IPS-20b (cell line): ENCODE measurements around the gene DRD2.
A peak's percentile ranks its signal among the peaks of the same experiment; 100 is the strongest.

Source experiments
- H3K27ac ChIP-seq: one replicate; pipeline ENCODE4 v1.5.1; 2013; ENCODE audit warnings: low read length
- H3K27me3 ChIP-seq: 2 replicates; pipeline ENCODE4 v1.6.1; 2013; ENCODE audit warnings: mild to moderate bottlenecking, low read length, inconsistent platforms; ENCODE audit not compliant: insufficient read depth
- H3K36me3 ChIP-seq: 2 replicates; pipeline ENCODE4 v1.6.1; 2013; ENCODE audit warnings: low read depth, mild to moderate bottlenecking, inconsistent platforms, low read length, moderate library complexity; ENCODE audit not compliant: insufficient read depth
- H3K4me1 ChIP-seq: 2 replicates; pipeline ENCODE4 v1.6.1; 2013; ENCODE audit warnings: mild to moderate bottlenecking, control low read depth, inconsistent platforms, low read length, moderate library complexity; ENCODE audit not compliant: insufficient read depth
- H3K4me3 ChIP-seq: 2 replicates; pipeline ENCODE4 v1.5.1; 2013; ENCODE audit warnings: mild to moderate bottlenecking, low read length, inconsistent platforms
- H3K9ac ChIP-seq: 2 replicates; pipeline ENCODE4 v1.6.1; 2013; ENCODE audit warnings: low read depth, mild to moderate bottlenecking, inconsistent platforms, low read length, moderate library complexity
- H3K9me3 ChIP-seq: 2 replicates; pipeline ENCODE4 v1.6.1; 2013; ENCODE audit warnings: mild to moderate bottlenecking, low read depth, low read length, inconsistent platforms; ENCODE audit not compliant: insufficient read depth

Gene DRD2

GRCh38 chr11:113481672-113482071 is 6.5 kb upstream of the DRD2 start:
- Histone ChIP-seq H3K27me3 (peaks cover 13% of the 10 kb centered on the region), H3K4me3 (no peak overlapping the region), H3K36me3 (no peaks in the 10 kb centered on the region), H3K4me1 (no peaks in the 10 kb centered on the region), H3K9me3 (no peaks in the 10 kb centered on the region), H3K9ac (no peak overlapping the region), H3K27ac (no peak overlapping the region)

DNA sequence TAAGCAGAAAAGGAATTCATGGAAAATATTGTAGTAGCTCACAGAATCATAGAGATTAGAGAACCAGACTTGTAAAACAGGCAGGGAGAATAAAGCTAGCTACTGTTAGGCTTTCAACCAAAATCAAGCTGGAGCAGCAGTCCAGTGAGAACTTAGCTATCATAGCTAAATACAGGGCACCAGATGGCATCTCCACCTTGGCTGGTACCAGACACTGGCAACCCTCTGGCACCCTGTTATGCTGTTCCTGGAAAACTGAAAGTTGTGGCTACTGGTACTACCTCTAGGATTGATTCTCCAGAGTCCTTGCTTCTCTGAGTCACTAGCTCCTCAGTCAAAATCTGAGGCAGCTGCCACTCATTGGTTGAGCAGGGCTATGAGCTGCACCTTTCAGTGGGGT is 6.0 kb upstream of the DRD2 start:
- H3K9me3 ChIP-seq = no peaks in the 10 kb centered on the region
- H3K9ac ChIP-seq = no peak overlapping the region
- peaks cover 17% of the 10 kb centered on the region for H3K27me3 ChIP-seq
- H3K27ac ChIP-seq = no peak overlapping the region
- no peak overlapping the region for H3K4me3 ChIP-seq
- no peaks in the 10 kb centered on the region for H3K36me3 ChIP-seq
- no peaks in the 10 kb centered on the region for H3K4me1 ChIP-seq

DNA sequence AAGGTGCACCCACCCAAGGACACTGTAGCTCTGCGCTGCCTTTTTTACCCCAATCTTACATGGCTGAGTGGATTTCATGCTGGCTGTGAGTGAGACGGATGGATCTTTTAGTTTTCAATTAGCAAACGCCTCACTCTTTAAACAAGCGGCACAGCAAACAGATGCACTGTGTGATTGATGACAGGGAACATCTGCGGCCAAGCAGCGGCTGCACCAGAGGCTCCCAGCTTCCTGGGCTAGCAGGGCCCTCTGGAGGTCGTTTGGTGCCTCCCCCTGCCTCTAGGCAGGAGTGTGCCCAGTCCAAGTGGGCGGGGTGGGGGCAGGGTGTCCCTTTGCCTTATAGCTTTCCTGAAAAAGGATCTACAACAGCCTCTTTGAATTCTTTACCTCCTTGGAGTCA is 2.1 kb upstream of the DRD2 start:
- Histone ChIP-seq H3K9me3 (no peaks in the 10 kb centered on the region), H3K9ac (no peak overlapping the region), H3K4me3 (no peak overlapping the region), H3K27me3 (peaks cover 51% of the 10 kb centered on the region), H3K27ac (no peak overlapping the region), H3K4me1 (no peaks in the 10 kb centered on the region), H3K36me3 (no peaks in the 10 kb centered on the region)

GRCh38 chr11:113476553-113476952 is 1.4 kb upstream of the DRD2 start:
- Histone ChIP-seq H3K9me3 (no peaks in the 10 kb centered on the region), H3K27ac (no peak overlapping the region), H3K27me3 (peaks cover 58% of the 10 kb centered on the region), H3K36me3 (no peaks in the 10 kb centered on the region), H3K4me3 (no peak overlapping the region), H3K9ac (no peak overlapping the region), H3K4me1 (no peaks in the 10 kb centered on the region)

- H3K36me3 ChIP-seq = no peaks in the 10 kb centered on the region
- H3K27ac ChIP-seq = no peak overlapping the region
- H3K9ac ChIP-seq = no peak overlapping the region
- peak overlapping the region; percentile 64; the same call in 1 of the 2 replicates for H3K4me3 ChIP-seq
- H3K4me1 ChIP-seq = no peaks in the 10 kb centered on the region
- H3K9me3 ChIP-seq = no peaks in the 10 kb centered on the region
- peaks cover 58% of the 10 kb centered on the region for H3K27me3 ChIP-seq
Observed at GRCh38 chr11:113474362-113475159, 637 bp downstream of the DRD2 start.

GRCh38 chr11:113473983-113474361 is 1.2 kb downstream of the DRD2 start:
- peaks cover 58% of the 10 kb centered on the region for H3K27me3 ChIP-seq
- no peaks in the 10 kb centered on the region for H3K4me1 ChIP-seq
- H3K27ac ChIP-seq = no peak overlapping the region
- H3K4me3 ChIP-seq = no peak overlapping the region; the same call in 1 of the 2 replicates
- no peaks in the 10 kb centered on the region for H3K36me3 ChIP-seq
- no peaks in the 10 kb centered on the region for H3K9me3 ChIP-seq
- H3K9ac ChIP-seq = no peak overlapping the region

DNA sequence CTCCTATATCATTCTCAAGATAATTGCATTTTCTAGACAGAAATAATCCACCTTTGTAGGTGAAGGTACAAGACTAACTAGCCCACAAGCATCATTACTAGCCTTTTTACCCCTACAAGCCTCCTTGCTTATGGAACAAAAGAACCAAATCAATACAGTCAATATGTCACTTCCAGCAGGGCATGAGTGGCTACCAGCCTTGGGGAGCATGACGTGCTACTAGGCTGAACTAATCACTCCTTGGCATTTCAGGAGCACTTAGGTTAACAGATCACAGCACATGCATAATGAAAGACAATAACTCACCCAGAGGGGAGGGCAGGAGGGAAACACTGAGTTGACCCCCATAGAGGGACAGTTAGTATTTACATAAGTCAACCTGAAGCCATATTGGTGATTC is 2.7 kb downstream of the DRD2 start:
- Histone ChIP-seq H3K4me1 (no peaks in the 10 kb centered on the region), H3K27ac (no peak overlapping the region), H3K9me3 (no peaks in the 10 kb centered on the region), H3K9ac (no peak overlapping the region), H3K36me3 (no peaks in the 10 kb centered on the region), H3K4me3 (no peak overlapping the region), H3K27me3 (peaks cover 52% of the 10 kb centered on the region)

DNA sequence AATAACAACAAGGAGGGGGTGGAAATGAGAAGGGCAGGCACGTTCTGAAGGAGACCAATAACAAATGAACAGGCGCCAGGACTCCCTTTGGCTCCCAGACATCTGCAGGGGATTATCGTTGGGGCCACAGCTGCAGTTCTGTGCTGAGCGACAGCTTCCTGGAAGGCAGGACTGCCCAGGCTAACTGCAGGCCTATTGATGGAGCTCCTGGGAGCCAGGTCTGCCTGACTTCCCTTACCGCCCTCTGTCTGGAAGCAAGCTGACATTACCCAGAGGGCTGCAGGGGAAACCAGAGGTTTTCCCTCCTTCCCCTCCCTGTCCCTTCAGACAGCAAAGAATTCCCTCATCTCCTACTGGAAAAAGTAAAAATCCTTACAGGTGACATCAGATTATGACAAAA is 5.0 kb downstream of the DRD2 start:
- Histone ChIP-seq H3K4me3 (no peak overlapping the region), H3K9ac (no peak overlapping the region), H3K4me1 (no peaks in the 10 kb centered on the region), H3K36me3 (no peaks in the 10 kb centered on the region), H3K27ac (no peak overlapping the region), H3K27me3 (peaks cover 31% of the 10 kb centered on the region), H3K9me3 (no peaks in the 10 kb centered on the region)

- Histone ChIP-seq H3K4me1 (no peaks in the 10 kb centered on the region), H3K27ac (no peak overlapping the region), H3K9ac (no peak overlapping the region), H3K27me3 (peaks cover 22% of the 10 kb centered on the region), H3K9me3 (no peaks in the 10 kb centered on the region), H3K36me3 (no peaks in the 10 kb centered on the region), H3K4me3 (no peak overlapping the region)
Observed at GRCh38 chr11:113468726-113469345, 6.4 kb downstream of the DRD2 start.

GRCh38 chr11:113467545-113467944 is 7.7 kb downstream of the DRD2 start:
- H3K4me1 ChIP-seq = no peaks in the 10 kb centered on the region
- H3K27me3 ChIP-seq = peaks cover 9% of the 10 kb centered on the region
- no peak overlapping the region for H3K27ac ChIP-seq
- no peak overlapping the region for H3K4me3 ChIP-seq
- H3K9ac ChIP-seq = no peak overlapping the region
- no peaks in the 10 kb centered on the region for H3K36me3 ChIP-seq
- H3K9me3 ChIP-seq = no peaks in the 10 kb centered on the region

GRCh38 chr11:113465786-113466185 is 9.4 kb downstream of the DRD2 start:
- Histone ChIP-seq H3K9ac (no peak overlapping the region), H3K27me3 (peaks cover 4% of the 10 kb centered on the region; the same call in 1 of the 2 replicates), H3K9me3 (no peaks in the 10 kb centered on the region), H3K4me3 (no peak overlapping the region), H3K27ac (no peak overlapping the region), H3K36me3 (no peaks in the 10 kb centered on the region), H3K4me1 (no peaks in the 10 kb centered on the region)

DNA sequence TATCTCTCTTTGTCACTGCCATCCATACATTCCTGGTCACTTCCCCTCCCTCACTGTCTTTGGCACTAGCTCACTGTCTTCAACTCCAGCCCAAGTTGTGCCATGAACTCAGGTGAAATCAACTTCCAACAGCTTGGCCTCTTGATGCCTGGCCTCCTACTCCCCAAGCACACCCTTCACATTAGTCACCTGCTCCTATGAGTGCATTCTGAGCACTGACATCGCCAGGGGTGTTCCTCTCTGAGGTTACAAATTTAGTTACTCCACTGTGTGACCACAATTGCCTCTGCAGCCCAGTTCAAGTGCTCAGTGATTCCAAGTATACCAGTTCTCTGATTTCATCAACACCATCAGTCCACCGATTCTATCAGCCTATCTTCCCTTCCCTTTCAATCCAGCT is 10.8 kb downstream of the DRD2 start:
- Histone ChIP-seq H3K4me3 (no peak overlapping the region), H3K36me3 (no peaks in the 10 kb centered on the region), H3K9ac (no peak overlapping the region), H3K4me1 (no peaks in the 10 kb centered on the region), H3K27me3 (peaks cover 4% of the 10 kb centered on the region; the same call in 1 of the 2 replicates), H3K27ac (no peak overlapping the region), H3K9me3 (no peaks in the 10 kb centered on the region)
